IPS-18c (cell line): ENCODE results near the gene KIF4A.

Source experiments
- H3K4me3 ChIP-seq: 2 replicates; pipeline ENCODE4 v1.7.0; 2013; ENCODE audit warnings: low read depth, mild to moderate bottlenecking, low read length, moderate library complexity; ENCODE audit not compliant: insufficient read depth
- H3K9me3 ChIP-seq: one replicate; pipeline ENCODE4 v1.6.1; 2013; ENCODE audit warnings: mild to moderate bottlenecking, low read length, moderate library complexity; ENCODE audit not compliant: control insufficient read depth, insufficient read depth

KIF4A gene

GRCh38 chrX:70423936-70424675 is 134.2 kb downstream of the KIF4A start:
- H3K9me3 ChIP-seq: peaks cover 9% of the 10 kb centered on the region
- H3K4me3 ChIP-seq: peak overlapping the region; percentile 57

GRCh38 chrX:70424801-70425200 is 134.9 kb downstream of the KIF4A start:
- Histone ChIP-seq H3K4me3 (peak overlapping the region; percentile 9; the same call in 1 of the 2 replicates), H3K9me3 (peaks cover 9% of the 10 kb centered on the region)

GRCh38 chrX:70426286-70427278 is 136.7 kb downstream of the KIF4A start:
- Histone ChIP-seq H3K4me3 (no peak overlapping the region), H3K9me3 (peaks cover 14% of the 10 kb centered on the region)

GRCh38 chrX:70427365-70427764 is 137.5 kb downstream of the KIF4A start:
- H3K9me3 ChIP-seq: peaks cover 14% of the 10 kb centered on the region
- H3K4me3 ChIP-seq: no peak overlapping the region

GRCh38 chrX:70429759-70430158 is 139.9 kb downstream of the KIF4A start:
- H3K4me3 ChIP-seq: no peak overlapping the region
- H3K9me3 ChIP-seq: peaks cover 5% of the 10 kb centered on the region

- Histone ChIP-seq H3K9me3 (peaks cover 8% of the 10 kb centered on the region), H3K4me3 (peak overlapping the region; percentile 16; the same call in 1 of the 2 replicates)
Observed at GRCh38 chrX:70432936-70433847, 143.3 kb downstream of the KIF4A start.

- H3K9me3 ChIP-seq: peaks cover 8% of the 10 kb centered on the region
- peak overlapping the region; percentile 53; the same call in 1 of the 2 replicates for H3K4me3 ChIP-seq
Observed at GRCh38 chrX:70433848-70434351, 144.0 kb downstream of the KIF4A start.

- Histone ChIP-seq H3K9me3 (peaks cover 8% of the 10 kb centered on the region), H3K4me3 (peak overlapping the region; percentile 53)
Observed at GRCh38 chrX:70434352-70434866, 144.5 kb downstream of the KIF4A start.

GRCh38 chrX:70434914-70435586 is 145.1 kb downstream of the KIF4A start:
- peaks cover 7% of the 10 kb centered on the region for H3K9me3 ChIP-seq
- H3K4me3 ChIP-seq: peak overlapping the region; percentile 53

GRCh38 chrX:70436343-70436742 is 146.4 kb downstream of the KIF4A start:
- H3K9me3 ChIP-seq: peaks cover 3% of the 10 kb centered on the region
- no peak overlapping the region for H3K4me3 ChIP-seq

- H3K9me3 ChIP-seq: peaks cover 3% of the 10 kb centered on the region
- no peak overlapping the region for H3K4me3 ChIP-seq
Observed at GRCh38 chrX:70437011-70437410, 147.1 kb downstream of the KIF4A start.

GRCh38 chrX:70437921-70438665 is 148.2 kb downstream of the KIF4A start:
- Histone ChIP-seq H3K4me3 (no peak overlapping the region), H3K9me3 (peaks cover 3% of the 10 kb centered on the region)

GRCh38 chrX:70439016-70439415 is 149.1 kb downstream of the KIF4A start:
- H3K4me3 ChIP-seq: no peak overlapping the region
- H3K9me3 ChIP-seq: peaks cover 3% of the 10 kb centered on the region

GRCh38 chrX:70442224-70442623 is 152.3 kb downstream of the KIF4A start:
- Histone ChIP-seq H3K4me3 (no peak overlapping the region), H3K9me3 (no peaks in the 10 kb centered on the region)

- peak within 1 kb of the TSS; percentile 20; the same call in 1 of the 2 replicates for H3K4me3 ChIP-seq
- H3K9me3 ChIP-seq: no peaks in the 10 kb centered on the region
Observed at GRCh38 chrX:70444326-70444945, 154.5 kb downstream of the KIF4A start, which contains the start of gene DLG3. TSS of gene DLG3 (plus strand) at chrX:70444835. CDS start at chrX:70445202, 367 bp downstream.
